OCI-M2 (cell line): ENCODE results near the gene GSTA1.
"Not testable (repeated sequence)": the region's sequence is repeated elsewhere in the genome, so short reads cannot be mapped to it uniquely, and the experiment has no call there.

ENCODE experiments used
- DNase-seq: peaks from one replicate; lab custom pipeline; 2025; ENCODE audit not compliant: unreplicated experiment; lab: John Stamatoyannopoulos, UW

The GSTA1 gene

GRCh38 chr6:52759085-52759484 lies 44.5 kb downstream of the GSTA1 start:
- DNase-seq, result no peak

GRCh38 chr6:52757651-52758338 lies 45.8 kb downstream of the GSTA1 start:
- DNase-seq, result not testable (repeated sequence)

GRCh38 chr6:52754443-52754842 lies 49.2 kb downstream of the GSTA1 start:
- DNase-seq, result no peak

GRCh38 chr6:52753137-52753536 lies 50.5 kb downstream of the GSTA1 start:
- DNase-seq, result not testable (repeated sequence)

- DNase-seq, result no peak
Measured at GRCh38 chr6:52752310-52752709, 51.3 kb downstream of the GSTA1 start.

- no peak for DNase-seq
Measured at GRCh38 chr6:52749556-52750152, 54.0 kb downstream of the GSTA1 start.

- not testable (repeated sequence) for DNase-seq
Measured at GRCh38 chr6:52747301-52747700, 56.3 kb downstream of the GSTA1 start.

- DNase-seq, result no peak
Measured at GRCh38 chr6:52746213-52746612, 57.4 kb downstream of the GSTA1 start.

- no peak for DNase-seq
Measured at GRCh38 chr6:52745764-52746201, 57.8 kb downstream of the GSTA1 start.

GRCh38 chr6:52741872-52742271 lies 61.7 kb downstream of the GSTA1 start:
- no peak for DNase-seq
